Right lobe of liver (tissue), 4 donors: ENCODE results near the gene TRAFD1.

Experiments used
- POLR2A ChIP-seq: fragments of 450-650 bp; IDR thresholded peaks from one replicate; pipeline ENCODE4 v1.6.1; 2017; ENCODE audit warnings: antibody characterized with exemption, mild to moderate bottlenecking
- TF ChIP-seq, protein P1 (sequence below), 4 donors: fragments of 200-600 bp in 3 of 4; fragments of 450-650 bp in 1 of 4; IDR thresholded peaks; one replicate each; pipeline versions ENCODE4 v1.5.1 to v1.8.0; 2016 to 2022; ENCODE audit warnings: antibody characterized with exemption in 4 of 4, mild to moderate bottlenecking in 2 of 4
- donor health status: DM: no; HTN: no; CAD: no.
- donor health status: DM: no; HTN: no; CAD: no.
- donor health status: DM: no; HTN: yes; CAD: no.

DNA sequence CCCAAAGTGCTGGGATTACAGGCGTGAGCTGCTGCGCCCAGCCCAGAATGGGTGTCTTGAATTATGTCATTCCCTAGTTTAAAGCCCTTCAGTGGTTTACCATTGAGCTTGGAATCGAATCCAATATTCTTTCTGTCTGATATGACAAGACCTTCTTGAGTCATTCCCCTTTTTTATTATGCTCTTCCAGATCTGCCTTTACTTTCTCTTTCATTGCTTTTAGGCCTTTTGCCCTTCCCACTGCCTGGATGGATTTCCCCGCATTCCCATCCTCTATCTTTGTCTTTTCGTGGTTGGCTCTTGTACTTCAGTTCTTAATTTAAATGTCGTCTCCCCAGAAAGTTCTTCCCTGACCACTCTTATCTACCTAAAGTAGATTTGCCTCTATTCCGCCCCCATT is 1.6 kb downstream of the TRAFD1 start:
- no peak for TF ChIP-seq POLR2A
- TF ChIP-seq, protein P1, sequence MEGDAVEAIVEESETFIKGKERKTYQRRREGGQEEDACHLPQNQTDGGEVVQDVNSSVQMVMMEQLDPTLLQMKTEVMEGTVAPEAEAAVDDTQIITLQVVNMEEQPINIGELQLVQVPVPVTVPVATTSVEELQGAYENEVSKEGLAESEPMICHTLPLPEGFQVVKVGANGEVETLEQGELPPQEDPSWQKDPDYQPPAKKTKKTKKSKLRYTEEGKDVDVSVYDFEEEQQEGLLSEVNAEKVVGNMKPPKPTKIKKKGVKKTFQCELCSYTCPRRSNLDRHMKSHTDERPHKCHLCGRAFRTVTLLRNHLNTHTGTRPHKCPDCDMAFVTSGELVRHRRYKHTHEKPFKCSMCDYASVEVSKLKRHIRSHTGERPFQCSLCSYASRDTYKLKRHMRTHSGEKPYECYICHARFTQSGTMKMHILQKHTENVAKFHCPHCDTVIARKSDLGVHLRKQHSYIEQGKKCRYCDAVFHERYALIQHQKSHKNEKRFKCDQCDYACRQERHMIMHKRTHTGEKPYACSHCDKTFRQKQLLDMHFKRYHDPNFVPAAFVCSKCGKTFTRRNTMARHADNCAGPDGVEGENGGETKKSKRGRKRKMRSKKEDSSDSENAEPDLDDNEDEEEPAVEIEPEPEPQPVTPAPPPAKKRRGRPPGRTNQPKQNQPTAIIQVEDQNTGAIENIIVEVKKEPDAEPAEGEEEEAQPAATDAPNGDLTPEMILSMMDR (IDR thresholded peaks at IDR 0.05) = no peak
